ENCODE data around the gene TTC23.

GRCh38 chr15:99132122-99132521, 117.3 kb downstream of the TTC23 start:
- TF ChIP-seq CTCF (IDR thresholded peaks at IDR 0.05) (no peak), ZFX (IDR thresholded peaks at IDR 0.05; ENCODE audit: borderline replicate concordance) (no peak)
